Progenitor cell of endocrine pancreas (in vitro differentiated cells): Measurements from ENCODE around the gene CST3. TPM values are rescaled to one million over a fixed set of nuclear protein-coding genes. Genes with fewer than 3 reads are reported as not detected.
A peak's percentile ranks its signal among the peaks of the same experiment; 100 is the strongest.

Experiments
- DNase-seq: peaks from one replicate; pipeline ENCODE4 v3.0.0; 2021; ENCODE audit warnings: low spot score; ENCODE audit not compliant: unreplicated experiment
- H3K27ac Mint-ChIP-seq: 2 replicates; pipeline ENCODE4 v1.8.0; 2021; ENCODE audit warnings: mild to moderate bottlenecking, moderate library complexity, mixed read lengths
- H3K27me3 Mint-ChIP-seq: 2 replicates; pipeline ENCODE4 v1.8.0; 2021; ENCODE audit warnings: mixed read lengths
- H3K36me3 Mint-ChIP-seq: 2 replicates; pipeline ENCODE4 v1.8.0; 2022; ENCODE audit warnings: mixed read lengths; ENCODE audit not compliant: insufficient read depth
- H3K4me1 Mint-ChIP-seq: 2 replicates; pipeline ENCODE4 v1.8.0; 2021; ENCODE audit warnings: low read depth, mixed read lengths
- H3K4me3 Mint-ChIP-seq: 2 replicates; pipeline ENCODE4 v1.8.0; 2021; ENCODE audit warnings: low read depth, mild to moderate bottlenecking, moderate library complexity, mixed read lengths
- H3K9me3 Mint-ChIP-seq: 2 replicates; pipeline ENCODE4 v1.8.0; 2021; ENCODE audit warnings: low read depth, mixed read lengths
- total RNA-seq: library from RNA; stranded (reverse); gene quantifications from 2 replicates; pipeline ENCODE4 v1.2.1, GENCODE V29; 2021
- TF ChIP-seq, protein P1 (sequence below): fragments of 200-600 bp; sonication (generic); IDR thresholded peaks from one replicate; pipeline ENCODE4 v1.5.0; 2021; ENCODE audit warnings: antibody characterized with exemption, mild to moderate bottlenecking; ENCODE audit not compliant: unreplicated experiment

The CST3 gene
- total RNA-seq, 1 donor from 2014 or later: 257 TPM

DNA sequence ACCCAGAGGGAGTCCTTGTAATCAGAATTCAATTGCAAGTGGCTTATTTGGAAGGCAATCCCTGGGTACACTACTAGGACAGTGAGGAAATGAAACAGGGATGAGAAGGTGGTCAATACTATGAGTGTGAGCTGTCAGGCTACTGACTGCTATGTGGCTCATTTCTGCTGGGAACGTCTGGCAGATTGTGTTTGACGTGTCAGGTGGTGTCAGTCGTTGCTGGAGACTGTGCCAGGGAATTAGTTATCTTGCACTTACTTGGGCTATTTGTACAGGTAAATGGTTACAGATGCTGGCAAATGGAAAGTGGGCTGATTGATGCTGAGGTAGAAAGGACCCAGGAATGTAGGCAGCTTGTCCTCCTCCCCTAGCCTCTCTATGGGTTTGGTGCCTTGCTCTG is 33.7 kb upstream of the CST3 start:
- Mint-ChIP-seq H3K4me3 (no peak overlapping the region), H3K27ac (no peak overlapping the region), H3K4me1 (peaks cover 2% of the 10 kb centered on the region), H3K27me3 (peaks cover 5% of the 10 kb centered on the region), H3K9me3 (no peaks in the 10 kb centered on the region), H3K36me3 (no peaks in the 10 kb centered on the region)
- DNase-seq: no peak
- TF ChIP-seq, protein P1, sequence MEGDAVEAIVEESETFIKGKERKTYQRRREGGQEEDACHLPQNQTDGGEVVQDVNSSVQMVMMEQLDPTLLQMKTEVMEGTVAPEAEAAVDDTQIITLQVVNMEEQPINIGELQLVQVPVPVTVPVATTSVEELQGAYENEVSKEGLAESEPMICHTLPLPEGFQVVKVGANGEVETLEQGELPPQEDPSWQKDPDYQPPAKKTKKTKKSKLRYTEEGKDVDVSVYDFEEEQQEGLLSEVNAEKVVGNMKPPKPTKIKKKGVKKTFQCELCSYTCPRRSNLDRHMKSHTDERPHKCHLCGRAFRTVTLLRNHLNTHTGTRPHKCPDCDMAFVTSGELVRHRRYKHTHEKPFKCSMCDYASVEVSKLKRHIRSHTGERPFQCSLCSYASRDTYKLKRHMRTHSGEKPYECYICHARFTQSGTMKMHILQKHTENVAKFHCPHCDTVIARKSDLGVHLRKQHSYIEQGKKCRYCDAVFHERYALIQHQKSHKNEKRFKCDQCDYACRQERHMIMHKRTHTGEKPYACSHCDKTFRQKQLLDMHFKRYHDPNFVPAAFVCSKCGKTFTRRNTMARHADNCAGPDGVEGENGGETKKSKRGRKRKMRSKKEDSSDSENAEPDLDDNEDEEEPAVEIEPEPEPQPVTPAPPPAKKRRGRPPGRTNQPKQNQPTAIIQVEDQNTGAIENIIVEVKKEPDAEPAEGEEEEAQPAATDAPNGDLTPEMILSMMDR: no peak

DNA sequence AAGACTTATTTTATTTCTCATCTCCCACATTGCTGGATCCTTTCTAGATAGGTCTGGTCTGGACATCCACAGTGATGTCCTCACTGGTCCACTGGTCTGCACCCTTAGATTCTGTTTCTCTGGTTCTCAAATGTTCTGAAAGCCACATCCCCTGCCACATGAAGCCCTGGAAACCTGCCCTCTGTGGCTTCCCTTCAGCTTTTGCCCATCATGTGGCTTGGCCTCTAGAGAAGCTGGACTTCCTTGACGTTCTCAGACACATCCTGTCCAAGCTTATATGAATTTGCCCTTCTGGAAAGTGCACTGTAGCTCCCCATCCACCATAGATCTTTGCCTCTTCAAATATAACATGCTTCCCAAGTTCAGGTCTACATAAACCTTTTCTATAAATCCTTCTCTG is 32.6 kb upstream of the CST3 start:
- Mint-ChIP-seq H3K4me1 (peaks cover under 1% of the 10 kb centered on the region), H3K9me3 (no peaks in the 10 kb centered on the region), H3K27me3 (no peaks in the 10 kb centered on the region), H3K27ac (no peak overlapping the region), H3K36me3 (no peaks in the 10 kb centered on the region), H3K4me3 (no peak overlapping the region)
- no peak for DNase-seq
- TF ChIP-seq, protein P1: no peak

DNA sequence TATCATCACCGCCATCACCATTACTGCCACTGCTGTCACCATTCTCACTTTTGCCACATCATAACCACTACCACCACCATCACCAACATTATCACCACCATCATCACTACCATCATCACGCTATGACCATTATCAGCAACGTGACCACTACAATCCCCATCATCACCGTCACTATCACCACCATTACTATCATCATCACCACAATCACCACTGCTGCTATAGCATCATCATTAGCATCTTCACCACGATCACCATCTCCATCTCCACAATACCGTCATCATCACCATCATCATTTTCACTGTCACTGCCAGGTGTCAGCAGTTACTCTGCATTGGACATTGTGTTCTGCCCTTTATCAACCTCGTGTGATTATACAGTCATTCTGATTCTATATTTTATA is 32.1 kb upstream of the CST3 start:
- no peak overlapping the region for H3K27ac Mint-ChIP-seq
- no peak overlapping the region for H3K4me3 Mint-ChIP-seq
- TF ChIP-seq, protein P1: no peak
- no peaks in the 10 kb centered on the region for H3K4me1 Mint-ChIP-seq
- H3K27me3 Mint-ChIP-seq: no peaks in the 10 kb centered on the region
- no peaks in the 10 kb centered on the region for H3K36me3 Mint-ChIP-seq
- no peak for DNase-seq
- H3K9me3 Mint-ChIP-seq: no peaks in the 10 kb centered on the region

DNA sequence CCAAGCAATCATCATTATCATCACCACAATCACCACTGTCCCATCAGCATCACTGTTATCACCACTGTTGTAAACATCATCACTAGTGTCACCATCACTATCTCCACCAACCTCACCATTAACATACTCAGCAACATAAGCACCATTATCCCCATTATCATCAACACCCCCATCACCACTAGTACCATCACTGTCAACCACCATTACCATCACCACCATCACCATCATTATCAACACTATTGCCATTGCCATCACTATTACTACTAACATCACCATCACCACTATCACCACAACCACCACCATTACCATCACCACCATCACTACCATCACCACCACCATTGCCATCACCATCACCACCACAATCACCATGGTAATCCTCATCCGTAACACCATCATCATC is 31.6 kb upstream of the CST3 start:
- no peak overlapping the region for H3K4me3 Mint-ChIP-seq
- no peak for DNase-seq
- H3K4me1 Mint-ChIP-seq: no peaks in the 10 kb centered on the region
- H3K27ac Mint-ChIP-seq: no peak overlapping the region
- no peaks in the 10 kb centered on the region for H3K36me3 Mint-ChIP-seq
- no peaks in the 10 kb centered on the region for H3K27me3 Mint-ChIP-seq
- TF ChIP-seq, protein P1: no peak
- H3K9me3 Mint-ChIP-seq: no peaks in the 10 kb centered on the region

DNA sequence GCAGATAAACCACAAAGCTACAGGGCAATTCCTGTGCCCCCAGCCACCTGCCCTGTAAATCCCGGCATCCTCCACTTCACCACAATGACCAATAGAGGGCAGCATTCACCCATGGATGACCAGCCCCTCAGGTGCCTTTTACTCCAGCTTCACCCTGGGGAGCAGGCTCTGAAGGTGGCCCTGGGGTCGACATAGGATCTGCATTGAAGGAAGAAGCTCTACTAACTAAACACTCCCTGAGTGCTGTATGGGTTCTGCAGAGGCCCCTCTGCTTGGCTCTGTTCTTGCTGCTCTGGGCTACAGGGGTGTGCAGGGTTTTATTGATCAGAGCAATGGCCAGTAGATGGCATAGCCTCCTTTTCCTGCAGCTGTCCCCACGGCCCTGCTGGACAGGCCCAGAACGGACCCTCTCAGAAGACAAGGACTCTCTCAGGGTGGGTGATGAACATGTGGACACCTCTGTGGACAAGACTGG is 30.8 kb upstream of the CST3 start:
- no peaks in the 10 kb centered on the region for H3K36me3 Mint-ChIP-seq
- H3K4me1 Mint-ChIP-seq: no peaks in the 10 kb centered on the region
- no peaks in the 10 kb centered on the region for H3K9me3 Mint-ChIP-seq
- DNase-seq: peak; percentile 58
- TF ChIP-seq, protein P1: peak; percentile 87
- no peak overlapping the region for H3K4me3 Mint-ChIP-seq
- H3K27me3 Mint-ChIP-seq: no peaks in the 10 kb centered on the region
- no peak overlapping the region for H3K27ac Mint-ChIP-seq
